Mammary epithelial cell (primary cell): ENCODE measurements around the gene PHOSPHO1.

Source experiments
- EZH2 ChIP-seq: IDR thresholded peaks from 2 replicates; pipeline ENCODE4 v1.6.1; 2012; ENCODE audit warnings: low read length, inconsistent platforms, borderline replicate concordance
- TF ChIP-seq, protein P1 (sequence below), 2 donors: IDR thresholded peaks in 1 of 2; conservative IDR thresholded peaks in 1 of 2; 2 replicates each; pipeline ENCODE4 v1.5.1; 2011 to 2012; ENCODE audit warnings: inconsistent platforms in 2 of 2, low read length in 2 of 2, mild to moderate bottlenecking in 2 of 2, control low read depth in 1 of 2, low read depth in 1 of 2; ENCODE audit not compliant: insufficient read depth in 1 of 2; ENCODE audit errors: extremely low read depth in 1 of 2

DNA sequence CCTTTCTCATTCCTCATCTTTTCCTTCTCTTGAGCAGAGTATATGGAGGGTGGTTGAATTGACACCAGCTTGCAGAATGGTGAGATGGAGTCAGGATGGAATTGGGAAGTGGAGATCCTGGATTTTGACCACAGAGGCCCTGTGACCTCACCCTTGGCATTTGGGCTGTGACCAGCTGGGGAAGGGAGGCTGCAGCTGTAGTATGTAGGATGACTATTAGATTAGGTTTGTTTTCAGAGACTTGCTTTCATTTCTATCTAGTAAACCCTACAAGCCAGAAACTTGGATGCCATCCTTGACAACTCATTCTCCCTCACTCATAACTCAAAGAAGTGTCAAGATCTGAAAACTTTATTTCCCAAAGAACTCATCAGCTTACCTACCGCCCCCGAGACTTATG, 26.1 kb downstream of the PHOSPHO1 start:
- TF ChIP-seq, protein P1, sequence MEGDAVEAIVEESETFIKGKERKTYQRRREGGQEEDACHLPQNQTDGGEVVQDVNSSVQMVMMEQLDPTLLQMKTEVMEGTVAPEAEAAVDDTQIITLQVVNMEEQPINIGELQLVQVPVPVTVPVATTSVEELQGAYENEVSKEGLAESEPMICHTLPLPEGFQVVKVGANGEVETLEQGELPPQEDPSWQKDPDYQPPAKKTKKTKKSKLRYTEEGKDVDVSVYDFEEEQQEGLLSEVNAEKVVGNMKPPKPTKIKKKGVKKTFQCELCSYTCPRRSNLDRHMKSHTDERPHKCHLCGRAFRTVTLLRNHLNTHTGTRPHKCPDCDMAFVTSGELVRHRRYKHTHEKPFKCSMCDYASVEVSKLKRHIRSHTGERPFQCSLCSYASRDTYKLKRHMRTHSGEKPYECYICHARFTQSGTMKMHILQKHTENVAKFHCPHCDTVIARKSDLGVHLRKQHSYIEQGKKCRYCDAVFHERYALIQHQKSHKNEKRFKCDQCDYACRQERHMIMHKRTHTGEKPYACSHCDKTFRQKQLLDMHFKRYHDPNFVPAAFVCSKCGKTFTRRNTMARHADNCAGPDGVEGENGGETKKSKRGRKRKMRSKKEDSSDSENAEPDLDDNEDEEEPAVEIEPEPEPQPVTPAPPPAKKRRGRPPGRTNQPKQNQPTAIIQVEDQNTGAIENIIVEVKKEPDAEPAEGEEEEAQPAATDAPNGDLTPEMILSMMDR (conservative IDR thresholded peaks at IDR 0.05 in 1 of 2, IDR thresholded peaks at IDR 0.05 in 1 of 2; ENCODE audit: extremely low read depth in 1 of 2, insufficient read depth in 1 of 2, low read depth in 1 of 2, low read length in 2 of 2) = no peak
- TF ChIP-seq EZH2 = no peak
